GM18502 (cell line): Measurements from ENCODE around the gene VEGFB.

Experiments used
- ATAC-seq: cut with Tn5 transposase; IDR thresholded peaks from one replicate; pipeline ENCODE4 v1.9.1; 2021; ENCODE audit warnings: mild to moderate bottlenecking; ENCODE audit not compliant: unreplicated experiment, poor library complexity

The VEGFB gene, protein sequence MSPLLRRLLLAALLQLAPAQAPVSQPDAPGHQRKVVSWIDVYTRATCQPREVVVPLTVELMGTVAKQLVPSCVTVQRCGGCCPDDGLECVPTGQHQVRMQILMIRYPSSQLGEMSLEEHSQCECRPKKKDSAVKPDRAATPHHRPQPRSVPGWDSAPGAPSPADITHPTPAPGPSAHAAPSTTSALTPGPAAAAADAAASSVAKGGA

DNA sequence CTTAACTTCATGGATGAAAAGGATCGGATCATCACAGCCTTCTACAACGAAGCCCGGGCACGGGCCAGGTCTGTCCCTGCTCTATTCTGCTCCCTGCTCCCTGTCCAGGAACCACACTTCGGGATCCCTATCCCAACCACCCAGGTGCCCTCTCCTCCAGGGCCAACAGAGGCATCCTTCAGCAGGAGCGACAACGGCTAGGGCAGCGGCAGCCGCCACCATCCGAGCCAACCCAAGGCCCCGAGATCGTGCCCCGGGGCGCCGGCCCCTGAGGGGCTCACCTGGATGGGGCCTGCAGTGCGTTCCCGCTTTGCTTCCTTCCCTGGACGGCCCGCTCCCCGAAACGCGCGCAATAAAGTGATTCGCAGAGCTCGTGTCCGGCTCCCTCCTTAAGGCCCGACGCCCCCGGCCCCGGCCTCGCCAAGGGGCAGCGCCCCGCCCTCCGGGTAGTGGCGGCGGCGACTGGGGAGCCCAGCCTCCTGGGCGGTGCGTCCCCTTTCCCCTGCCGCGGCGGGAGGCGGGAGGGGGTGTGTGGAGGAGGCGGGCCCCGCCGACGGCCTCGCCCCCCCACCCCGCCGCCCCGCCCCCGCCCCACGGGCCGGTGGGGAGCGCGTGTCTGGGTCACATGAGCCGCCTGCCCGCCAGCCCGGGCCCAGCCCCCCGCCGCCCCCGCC is at the start of gene VEGFB:
Gene VEGFB (plus strand): TSS at position 672 of the 674 bp plus-strand sequence. CDS start 250 bp downstream, outside the sequence.
- peak; percentile 37 for ATAC-seq

DNA sequence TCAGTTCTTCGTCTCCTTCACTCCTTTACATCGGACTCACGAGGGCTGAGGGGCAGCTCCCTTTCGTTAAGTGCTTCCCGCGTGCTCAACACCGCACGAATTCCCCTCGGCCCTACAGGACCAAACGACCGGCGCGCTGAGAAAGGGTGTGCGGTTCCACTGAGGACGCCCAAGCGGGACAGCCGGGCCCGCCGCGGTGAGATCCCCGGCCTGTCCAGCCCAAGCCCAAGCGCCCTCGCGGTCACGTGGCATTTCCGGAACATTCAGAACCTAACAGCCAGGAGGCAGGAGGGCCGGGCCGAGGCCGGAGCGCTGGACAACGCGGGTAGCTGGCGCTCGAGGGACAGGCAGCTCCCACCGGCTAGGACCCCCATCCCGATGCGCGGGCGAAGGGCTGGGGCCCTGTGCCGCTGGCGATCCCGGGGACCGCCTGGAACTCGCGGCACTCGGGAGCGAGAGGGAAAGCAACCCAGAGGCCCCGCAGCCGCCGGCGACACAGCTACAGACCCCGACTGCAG is 49.1 kb upstream of the VEGFB start:
- peak; percentile 18 for ATAC-seq

DNA sequence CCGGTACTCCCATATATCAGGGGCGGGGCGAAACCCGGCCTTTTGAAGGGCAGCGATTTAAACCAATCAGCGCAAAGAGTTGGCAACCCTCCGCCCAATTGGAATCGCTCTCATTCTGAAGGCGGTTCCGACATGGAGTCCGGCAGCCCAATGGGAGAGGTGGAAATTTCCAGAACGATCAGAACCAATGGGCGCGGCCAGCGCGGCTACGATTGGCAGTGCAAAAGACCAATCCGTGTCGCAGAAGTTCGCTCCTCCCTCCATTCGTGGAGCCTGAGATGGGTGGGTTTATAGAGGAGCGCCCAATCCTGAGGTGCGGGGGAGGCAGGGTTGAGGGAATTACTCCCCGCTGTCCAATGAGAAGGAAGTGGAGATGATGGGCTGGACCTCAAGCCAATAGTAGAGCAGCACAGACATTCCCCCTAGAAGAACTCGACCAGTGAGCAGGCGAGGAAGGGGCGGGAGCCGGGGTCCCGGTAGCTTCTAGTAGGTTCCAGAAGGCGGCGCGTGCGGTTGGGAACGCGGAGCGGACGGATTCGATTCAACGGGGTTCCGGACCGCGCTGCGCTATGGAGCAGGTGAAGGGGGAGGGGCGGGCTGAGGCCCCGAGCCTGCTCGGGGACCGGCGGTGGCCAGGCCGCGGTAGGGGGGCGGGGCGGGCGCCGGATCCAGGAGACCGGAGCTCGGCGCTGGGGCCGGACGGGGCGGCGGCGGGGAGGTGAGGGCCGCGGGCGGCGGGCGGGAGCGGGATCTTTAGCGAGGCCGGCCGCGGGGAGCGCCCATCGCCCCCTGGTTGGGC is 48.5 kb upstream of the VEGFB start, which contains the start of gene STIP1:
Gene STIP1 (plus strand): TSS at position 479 of the 799 bp plus-strand sequence. CDS start 91 bp downstream, at position 570.
- peak; percentile 85 for ATAC-seq

DNA sequence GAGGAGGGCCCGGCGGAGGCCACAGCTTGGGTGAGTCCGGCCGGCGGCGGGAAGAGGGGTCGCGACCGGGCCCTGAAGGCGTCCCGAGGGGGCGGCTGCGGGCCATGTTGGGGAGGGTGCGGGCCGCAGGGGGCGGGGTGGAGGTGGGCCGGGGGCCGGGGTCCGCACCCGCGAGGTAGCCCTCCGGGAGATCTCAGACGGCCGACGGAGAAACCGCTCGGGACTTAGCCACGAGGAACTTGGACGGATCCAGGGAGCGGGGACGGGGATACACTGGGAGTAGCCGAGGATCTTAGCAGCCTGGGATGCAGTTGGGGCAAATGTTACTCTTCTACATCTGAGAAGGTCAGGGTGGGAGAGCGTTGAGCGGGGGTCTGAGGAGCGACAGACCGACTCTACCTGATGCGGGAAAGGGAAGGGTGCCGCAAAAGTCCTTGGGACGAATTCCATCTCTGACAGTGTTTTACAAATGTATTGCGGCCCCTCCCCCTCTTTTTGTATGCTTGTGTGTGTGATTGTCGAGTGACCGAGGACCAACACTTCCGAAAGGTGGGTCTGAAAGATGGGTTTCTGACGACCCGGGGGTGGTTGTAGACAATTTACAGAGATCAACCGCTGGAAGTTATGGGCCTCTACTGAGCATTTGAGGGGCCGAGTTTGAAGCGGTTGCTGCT is 47.8 kb upstream of the VEGFB start:
- peak; percentile 0 for ATAC-seq

DNA sequence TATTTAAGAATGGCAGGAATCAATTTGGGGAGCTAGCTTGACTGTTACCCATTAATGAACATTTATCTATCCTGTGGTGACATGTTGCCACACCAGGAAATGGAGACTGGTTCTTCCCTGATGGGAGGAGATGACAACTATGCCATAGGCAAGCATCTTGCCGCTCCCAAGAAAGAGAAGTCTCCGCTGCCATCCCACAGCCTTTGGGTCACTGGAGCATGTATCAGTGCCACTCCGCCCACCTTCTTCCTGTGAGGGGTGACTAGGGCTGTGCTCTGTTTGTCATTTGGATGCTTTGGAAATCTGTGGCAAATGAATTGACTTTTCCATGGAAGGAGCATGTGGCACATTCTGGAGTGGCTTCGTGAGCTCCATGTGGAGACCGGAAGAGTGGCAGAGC is 42.0 kb upstream of the VEGFB start:
- ATAC-seq, result no peak

DNA sequence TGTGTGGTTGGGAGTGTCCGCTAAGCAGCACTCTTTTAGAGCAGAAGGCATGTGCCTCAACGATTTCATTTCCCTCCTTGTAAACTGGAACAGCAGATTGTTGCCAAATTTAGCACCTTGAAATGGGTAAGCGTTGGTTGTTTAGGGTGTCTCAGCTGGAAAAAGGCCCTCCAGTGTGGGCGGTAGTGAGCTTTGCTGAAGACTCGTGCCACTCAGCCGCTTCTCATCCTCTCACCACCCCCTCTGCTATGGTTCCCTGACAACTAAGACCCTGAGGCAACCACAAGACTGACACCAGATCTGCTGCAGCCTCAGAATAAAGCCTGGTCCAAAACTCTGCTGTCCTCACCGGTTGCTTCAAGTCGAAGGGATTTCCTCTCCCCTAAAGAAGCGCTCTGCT is 37.8 kb upstream of the VEGFB start:
- ATAC-seq, result no peak

DNA sequence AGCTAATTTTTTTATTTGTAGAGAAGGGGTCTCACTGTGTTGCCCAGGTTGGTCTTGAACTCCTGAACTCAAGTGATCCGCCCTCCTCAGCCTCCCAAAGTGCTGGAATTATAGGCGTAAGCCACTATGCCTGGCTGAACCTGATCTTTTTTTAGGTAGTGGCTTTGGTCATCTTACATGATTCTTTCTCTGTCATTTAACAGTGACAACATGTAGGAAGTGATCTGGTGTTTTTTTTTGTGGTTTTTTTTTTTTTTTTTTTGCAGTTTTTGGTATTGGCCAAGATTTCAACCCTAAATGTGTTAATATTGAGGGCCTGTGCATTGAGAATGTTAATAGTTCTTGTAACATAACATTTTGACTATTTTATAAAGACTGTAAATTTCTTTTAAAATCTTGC is 35.9 kb upstream of the VEGFB start:
- ATAC-seq, result no peak

DNA sequence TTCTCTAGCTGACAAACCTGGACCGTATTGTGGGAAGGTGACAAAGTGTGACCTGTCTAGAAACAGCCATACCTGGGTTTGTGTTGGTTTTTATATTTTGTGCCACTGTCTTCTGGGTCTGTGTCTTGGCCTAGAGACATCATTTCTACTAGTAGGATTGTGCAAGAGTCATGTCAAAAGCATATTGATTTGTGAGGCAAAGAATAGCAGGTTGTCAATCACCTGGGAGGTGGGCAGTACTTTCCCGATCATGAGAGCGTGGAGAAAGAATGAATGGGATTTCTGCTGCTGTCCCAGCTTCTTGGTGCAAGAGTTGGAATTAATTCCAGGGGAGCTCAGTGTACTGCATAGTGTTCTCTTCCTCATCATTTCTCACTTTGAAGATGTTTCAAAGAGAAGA is 32.8 kb upstream of the VEGFB start:
- no peak for ATAC-seq

DNA sequence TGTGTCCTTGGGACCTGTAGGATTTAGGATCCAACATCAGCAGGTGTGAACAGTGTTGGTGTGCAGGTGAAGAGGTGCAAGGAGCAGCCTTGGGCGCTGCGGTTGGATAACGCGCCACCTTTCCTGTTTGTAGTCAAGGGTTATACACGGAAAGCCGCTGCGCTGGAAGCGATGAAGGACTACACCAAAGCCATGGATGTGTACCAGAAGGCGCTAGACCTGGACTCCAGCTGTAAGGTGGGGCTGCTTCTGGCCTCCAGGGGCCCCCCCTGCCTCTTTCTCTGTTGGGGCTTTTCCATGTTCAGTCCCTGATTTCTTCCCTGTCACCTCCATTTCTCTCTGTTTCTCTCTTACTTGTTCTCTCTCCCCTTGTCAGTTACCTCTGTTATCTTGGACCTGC is 31.4 kb upstream of the VEGFB start:
- no peak for ATAC-seq

DNA sequence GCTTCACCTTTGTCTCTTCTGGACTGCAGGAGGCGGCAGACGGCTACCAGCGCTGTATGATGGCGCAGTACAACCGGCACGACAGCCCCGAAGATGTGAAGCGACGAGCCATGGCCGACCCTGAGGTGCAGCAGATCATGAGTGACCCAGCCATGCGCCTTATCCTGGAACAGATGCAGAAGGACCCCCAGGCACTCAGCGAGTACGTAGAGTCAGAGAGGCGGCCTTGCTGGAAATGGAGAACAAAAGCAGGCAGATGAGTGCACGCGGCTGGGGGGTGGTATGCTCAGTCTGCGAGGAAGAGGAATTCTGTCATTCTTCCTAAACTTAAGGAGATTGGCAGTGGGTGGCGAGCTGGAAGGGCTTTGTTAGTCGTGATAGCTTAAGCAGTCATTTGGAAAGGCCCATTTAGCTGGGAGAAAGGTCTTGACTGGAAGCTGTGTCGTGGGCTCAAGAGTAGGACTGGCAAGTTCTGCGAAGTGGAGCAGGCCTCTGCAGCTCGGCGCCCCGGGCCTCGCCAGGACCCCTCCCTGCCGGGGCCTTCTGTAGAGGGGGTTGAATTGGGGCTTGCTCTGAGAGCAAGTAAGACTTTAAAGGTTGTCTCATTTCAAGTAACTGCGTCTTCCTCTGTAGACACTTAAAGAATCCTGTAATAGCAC is 30.8 kb upstream of the VEGFB start:
- no peak for ATAC-seq

DNA sequence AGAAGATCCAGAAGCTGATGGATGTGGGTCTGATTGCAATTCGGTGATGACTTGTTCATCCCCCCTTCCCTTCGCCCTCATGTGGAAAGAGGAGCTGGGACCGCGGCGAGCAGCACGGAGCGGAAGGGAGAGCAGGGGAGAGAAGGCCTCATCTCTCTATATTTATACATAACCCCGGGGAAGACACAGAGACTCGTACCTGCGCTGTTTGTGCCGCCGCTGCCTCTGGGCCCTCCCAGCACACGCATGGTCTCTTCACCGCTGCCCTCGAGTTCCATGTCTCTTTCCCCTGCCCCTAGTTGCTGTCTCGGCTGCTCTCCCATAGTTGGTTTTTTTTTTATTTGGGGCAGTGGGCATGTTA is 30.3 kb upstream of the VEGFB start:
- no peak for ATAC-seq

DNA sequence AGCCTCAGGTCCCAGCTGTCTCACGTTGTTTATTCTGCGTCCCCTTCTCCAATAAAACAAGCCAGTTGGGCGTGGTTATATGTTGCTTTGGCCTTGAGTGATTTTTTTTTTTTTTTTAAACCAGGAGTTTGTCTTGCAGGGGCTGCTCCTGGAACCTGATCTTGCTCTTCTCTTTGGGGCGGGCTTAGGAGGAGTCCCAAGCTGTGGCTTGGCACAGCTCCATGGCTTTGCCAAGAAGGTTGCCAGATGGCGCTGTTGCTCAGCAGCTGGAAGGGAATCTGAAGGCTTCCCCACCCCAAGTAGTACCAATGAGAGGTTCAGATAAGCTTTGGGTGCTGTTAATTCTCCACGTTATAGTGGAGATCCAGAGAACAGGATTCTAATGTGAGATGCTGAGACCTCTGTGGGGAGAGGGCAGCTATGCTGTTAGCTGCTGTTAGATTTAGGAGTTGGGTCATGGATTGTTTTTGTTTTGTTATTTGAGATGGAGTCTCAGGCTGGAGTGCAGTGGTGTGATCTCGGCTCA is 29.9 kb upstream of the VEGFB start:
- no peak for ATAC-seq

DNA sequence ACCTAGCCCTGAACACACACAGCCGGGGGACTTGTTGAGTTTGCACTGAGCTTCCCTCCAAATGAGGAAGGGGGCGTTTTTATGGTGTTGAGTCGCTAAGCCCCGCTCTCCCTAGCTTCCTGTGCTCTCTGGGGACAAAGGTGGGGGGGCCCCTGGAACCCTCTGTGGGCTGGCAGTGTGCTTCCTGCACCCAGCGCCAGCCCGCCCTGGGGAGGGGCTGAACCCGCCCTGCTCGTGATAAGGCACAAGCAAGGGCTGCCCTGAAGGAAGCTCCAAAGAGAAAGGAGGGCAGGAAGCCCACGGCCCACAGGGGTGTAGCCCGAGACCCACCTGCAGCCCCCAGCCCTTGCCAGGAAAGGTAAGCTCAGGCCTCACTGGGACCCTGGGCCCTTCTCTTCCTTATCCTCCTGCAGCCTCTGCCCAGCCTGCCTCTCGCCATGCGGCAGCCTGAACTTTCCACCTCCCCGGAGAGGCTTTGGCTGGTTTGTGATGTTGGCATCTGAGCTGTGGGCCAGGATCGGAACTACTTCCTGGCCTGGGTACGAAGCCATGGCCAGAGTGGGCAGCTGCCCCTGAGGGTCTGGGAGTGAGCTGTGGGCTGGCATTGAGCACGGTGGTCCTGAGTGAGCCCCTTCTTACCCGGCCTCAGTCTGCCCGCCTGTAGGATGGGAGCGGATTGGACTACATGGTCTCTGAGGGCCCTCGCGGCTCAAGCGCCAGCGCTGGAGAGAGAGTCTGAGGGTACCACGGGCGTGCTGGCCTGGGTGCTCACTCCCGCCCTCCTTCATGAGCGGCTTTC is 27.7 kb upstream of the VEGFB start, which contains the start of gene FERMT3:
Gene FERMT3 (plus strand): TSS at position 265 of the 799 bp plus-strand sequence. CDS start 644 bp downstream, outside the sequence.
- ATAC-seq, result peak; percentile 3

DNA sequence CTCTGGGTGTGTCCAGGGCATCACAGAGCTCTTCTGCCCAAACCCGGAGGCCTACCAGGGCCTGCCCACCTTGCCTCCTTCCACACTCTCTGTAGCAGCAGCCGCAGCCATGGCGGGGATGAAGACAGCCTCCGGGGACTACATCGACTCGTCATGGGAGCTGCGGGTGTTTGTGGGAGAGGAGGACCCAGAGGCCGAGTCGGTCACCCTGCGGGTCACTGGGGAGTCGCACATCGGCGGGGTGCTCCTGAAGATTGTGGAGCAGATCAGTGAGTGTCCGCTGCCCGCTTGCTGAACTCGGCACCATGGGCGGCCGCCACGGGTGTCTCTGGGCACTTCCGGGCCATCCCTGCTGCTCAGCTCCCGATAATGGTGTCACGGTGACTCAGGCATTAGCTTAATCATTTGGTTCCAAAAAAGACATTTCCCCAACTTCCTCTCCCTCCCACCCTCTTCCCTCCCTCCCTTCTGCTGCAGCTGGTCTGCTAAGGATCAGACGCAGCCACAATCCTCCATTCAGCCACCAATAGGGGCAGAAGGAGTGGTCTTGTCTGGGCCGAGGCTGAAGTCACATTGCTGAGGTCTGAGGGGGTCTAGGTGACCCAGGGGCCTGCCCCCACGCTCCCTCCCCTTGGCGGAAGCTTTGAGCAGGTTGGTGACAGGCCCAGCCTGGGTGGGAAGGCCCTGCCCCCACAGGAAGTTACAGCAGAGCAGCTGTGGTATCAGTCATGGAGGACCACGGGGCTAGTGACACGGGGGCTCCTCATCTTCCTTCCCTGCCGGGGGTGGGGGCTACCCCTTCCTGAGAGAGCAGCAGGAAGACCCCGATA is 26.9 kb upstream of the VEGFB start:
- ATAC-seq, result peak; percentile 63

DNA sequence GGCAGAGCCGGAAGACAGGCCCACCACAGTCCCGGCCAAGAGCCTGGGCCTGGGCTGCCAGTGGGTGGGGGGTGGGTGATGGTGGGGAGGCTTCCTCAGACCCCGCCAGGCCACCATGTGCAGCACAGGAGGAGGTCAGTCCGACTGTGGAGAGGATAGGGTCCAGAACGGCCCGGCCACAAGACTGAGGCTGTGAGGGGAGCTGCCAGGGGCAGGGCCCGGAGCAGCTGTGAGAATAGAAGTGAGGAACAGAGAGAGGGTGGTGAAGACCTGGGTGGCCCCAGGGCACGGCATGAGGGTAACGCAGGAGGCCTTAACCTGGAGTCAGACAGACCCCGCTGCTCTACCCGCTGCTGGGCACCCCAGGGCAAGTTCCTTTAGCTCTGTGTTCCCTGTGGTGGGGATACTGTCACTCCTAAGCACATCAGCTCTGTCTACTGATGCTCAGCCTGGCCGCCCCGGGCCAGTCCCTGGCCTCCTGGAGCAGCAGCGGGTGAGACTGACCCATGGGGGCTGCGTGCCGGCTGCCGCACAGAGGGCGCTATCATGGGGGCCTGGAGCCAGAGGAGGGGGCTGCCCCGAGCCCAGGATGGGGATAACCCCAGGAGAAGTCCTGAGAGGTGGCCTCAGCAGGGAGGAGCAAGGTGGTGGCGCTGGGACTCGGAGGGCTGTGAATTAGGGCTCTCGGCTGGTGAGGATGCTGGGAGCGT is 26.1 kb upstream of the VEGFB start:
- ATAC-seq, result no peak

DNA sequence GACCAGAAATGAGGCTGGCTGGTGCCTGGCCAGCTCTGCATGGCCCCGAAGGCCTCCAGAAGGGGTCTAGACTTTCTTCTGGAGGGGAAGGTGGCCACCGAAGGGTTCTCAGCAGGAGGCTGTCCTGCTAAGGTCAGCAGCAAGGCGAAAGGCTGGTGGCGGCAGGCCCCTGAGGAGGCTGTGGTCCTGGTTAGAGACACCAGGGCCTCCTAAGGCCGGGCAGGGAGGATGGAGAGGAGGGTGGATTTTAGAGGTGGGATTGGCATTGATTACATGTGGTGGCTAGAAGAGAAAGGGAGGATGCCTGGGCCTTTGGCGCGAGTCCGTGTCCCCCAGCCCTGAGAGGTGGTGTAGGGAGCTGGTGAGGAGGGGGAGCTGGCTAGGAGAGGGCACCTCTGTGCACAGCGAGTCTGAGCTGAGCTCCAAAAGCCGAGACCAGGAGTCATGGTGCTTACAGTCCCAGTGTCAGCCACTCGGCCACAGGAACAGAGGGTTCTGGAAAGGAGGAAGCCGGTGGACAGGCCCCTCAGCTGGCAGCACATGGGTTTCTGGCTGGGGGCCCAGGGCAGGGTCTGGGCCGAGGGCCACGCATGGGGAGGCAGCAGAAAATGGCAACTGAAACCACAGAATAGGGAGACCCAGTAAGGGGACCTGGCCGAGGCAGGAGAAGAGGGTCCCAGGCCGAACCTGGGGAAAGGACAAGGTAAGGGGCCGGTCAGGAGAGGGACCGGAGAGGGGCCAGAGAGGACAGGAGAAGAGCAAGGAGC is 25.4 kb upstream of the VEGFB start:
- no peak for ATAC-seq

DNA sequence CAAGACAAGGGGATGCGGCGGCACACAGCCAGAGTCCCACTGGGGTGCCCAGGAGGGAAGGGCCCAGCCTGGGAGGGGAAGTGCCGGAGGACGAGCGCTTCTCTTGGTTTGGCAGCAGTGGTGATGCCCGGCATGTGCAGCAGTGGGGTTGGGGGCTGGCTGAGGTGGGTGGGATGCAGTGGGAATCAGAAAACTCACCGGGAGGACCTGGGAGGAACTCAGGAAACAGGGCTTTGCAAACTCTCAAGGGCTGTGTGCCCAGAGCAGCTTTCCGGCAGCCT is 24.9 kb upstream of the VEGFB start:
- no peak for ATAC-seq
